HepG2 (cell line): Measurements from ENCODE around the gene PLD1. TPM values are rescaled to one million over a fixed set of nuclear protein-coding genes. Genes with fewer than 3 reads are reported as not detected.

Experiments
- ATAC-seq: fragments of 200-7000 bp; cut with Tn5 transposase; 3 replicates; pipeline ENCODE4 v1.9.1; 2020; ENCODE audit warnings: mild to moderate bottlenecking, moderate library complexity
- BruUV-seq: library from RNA; stranded (reverse); fragments of 400-500 nt; replicated peaks from 2 replicates; lab custom pipeline; 2021; lab: Mats Ljungman, UMichigan
- CTCF ChIA-PET: fragments of 300-600 bp; formaldehyde crosslinking; extraction: SDS; loops from one replicate; lab custom pipeline; 2021; ENCODE audit warnings: low total read pairs, inconsistent platforms, low intra/inter-chr PET ratio; lab: Yijun Ruan, JAX
- POLR2A ChIA-PET: fragments of 350-600 bp; sonication (Branson Sonifier 250); formaldehyde crosslinking; loops from one replicate; lab custom pipeline; 2020; ENCODE audit warnings: antibody characterized with exemption, inconsistent platforms; lab: Yijun Ruan, JAX
- DNase-seq: peaks from one replicate; pipeline ENCODE4 v3.0.0-alpha.2; 2015; ENCODE audit warnings: low spot score
- FAIRE-seq: peaks from 3 replicates; lab custom pipeline; 2011; peaks lifted over from hg19 to GRCh38; lab: Jason Lieb, UNC
- H2AFZ ChIP-seq: one replicate; pipeline ENCODE4 v1.6.1; 2011; ENCODE audit warnings: low read length, inconsistent platforms
- H3K27ac ChIP-seq: fragments of 300-600 bp; 3 replicates; pipeline ENCODE4 v1.8.0; 2011; ENCODE audit warnings: mixed run types, mild to moderate bottlenecking, mixed read lengths, low read length, inconsistent platforms; ENCODE audit not compliant: insufficient read depth; ENCODE audit errors: extremely low read length
- H3K27me3 ChIP-seq, 2 experiments: fragments of 200-600 bp in 1 of 2; 2 replicates in 1 of 2; 3 replicates in 1 of 2; pipeline versions ENCODE4 v1.6.0 to v1.8.0; 2011; ENCODE audit warnings: low read length in 2 of 2, mild to moderate bottlenecking in 2 of 2, moderate library complexity in 2 of 2, inconsistent platforms in 1 of 2; ENCODE audit not compliant: insufficient read depth in 2 of 2, control insufficient read depth in 1 of 2
- H3K36me3 ChIP-seq, 2 experiments: fragments of 200-600 bp in 1 of 2; replicated peaks in 1 of 2; 2 replicates in 1 of 2; 3 replicates in 1 of 2; pipeline versions ENCODE4 v1.5.1 to v1.8.0; 2011; ENCODE audit warnings: low read length in 2 of 2, inconsistent platforms in 1 of 2; ENCODE audit not compliant: insufficient read depth in 2 of 2, control insufficient read depth in 1 of 2
- H3K4me1 ChIP-seq: 2 replicates; pipeline ENCODE4 v1.5.1; 2012; ENCODE audit warnings: low read length, inconsistent platforms; ENCODE audit not compliant: insufficient read depth
- H3K4me2 ChIP-seq: 2 replicates; pipeline ENCODE4 v1.6.0; 2011; ENCODE audit warnings: low read depth, low read length, inconsistent platforms
- H3K4me3 ChIP-seq, 3 experiments: fragments of 200-600 bp in 1 of 3; sonication (generic), shearing (Covaris generic) in 1 of 3; replicated peaks in 1 of 3; 2 replicates each; pipeline ENCODE4 v1.5.1; 2011 to 2016; ENCODE audit warnings: low read length in 3 of 3, inconsistent platforms in 2 of 3, low read depth in 2 of 3, mild to moderate bottlenecking in 2 of 3, control low read depth in 1 of 3, mixed read lengths in 1 of 3; ENCODE audit not compliant: insufficient read depth in 1 of 3
- H3K79me2 ChIP-seq: one replicate; pipeline ENCODE4 v1.6.1; 2011; ENCODE audit warnings: low read length, inconsistent platforms; ENCODE audit not compliant: insufficient read depth
- H3K9ac ChIP-seq: 2 replicates; pipeline ENCODE4 v1.6.0; 2011; ENCODE audit warnings: mild to moderate bottlenecking, low read depth, low read length, inconsistent platforms; ENCODE audit not compliant: insufficient read depth
- H3K9me3 ChIP-seq: 2 replicates; pipeline ENCODE4 v1.5.1; 2012; ENCODE audit warnings: mild to moderate bottlenecking, low read length
- H4K20me1 ChIP-seq: 2 replicates; pipeline ENCODE4 v1.6.0; 2011; ENCODE audit warnings: inconsistent platforms, mild to moderate bottlenecking, low read length, moderate library complexity; ENCODE audit not compliant: insufficient read depth
- ATM ChIP-seq: fragments of 450-650 bp; IDR thresholded peaks from 2 replicates; pipeline ENCODE4 v1.7.1; 2017; ENCODE audit warnings: mild to moderate bottlenecking, borderline replicate concordance
- HOXA3 ChIP-seq: sonication (generic); formaldehyde crosslinking; IDR thresholded peaks from 2 replicates; pipeline ENCODE4 v1.5.0; 2020; ENCODE audit warnings: missing genetic modification reagents
- MEF2D ChIP-seq: sonication (generic); formaldehyde crosslinking; IDR thresholded peaks from 2 replicates; pipeline ENCODE4 v1.5.1; 2020; ENCODE audit warnings: mild to moderate bottlenecking, missing genetic modification reagents
- MYC ChIP-seq: sonication (generic); formaldehyde crosslinking; IDR thresholded peaks from 2 replicates; pipeline ENCODE4 v1.9.0; 2021; ENCODE audit warnings: missing genetic modification reagents, borderline replicate concordance
- PRDM10 ChIP-seq: sonication (generic); formaldehyde crosslinking; IDR thresholded peaks from 2 replicates; pipeline ENCODE4 v1.4.0; 2020; ENCODE audit warnings: low read depth, missing genetic modification reagents
- RBM22 ChIP-seq: fragments of 200-400 bp; formaldehyde crosslinking; optimal IDR thresholded peaks from 2 replicates; pipeline ENCODE3; 2017; ENCODE audit warnings: mild to moderate bottlenecking, low read length, moderate library complexity
- ZFAT ChIP-seq: sonication (generic); formaldehyde crosslinking; conservative IDR thresholded peaks from 2 replicates; pipeline ENCODE4 v1.8.1; 2023; ENCODE audit warnings: missing genetic modification reagents, inconsistent platforms
- ZNF292 ChIP-seq: sonication (generic); formaldehyde crosslinking; IDR thresholded peaks from 2 replicates; pipeline ENCODE4 v1.8.1; 2022; ENCODE audit warnings: mild to moderate bottlenecking, low read depth, missing genetic modification reagents, borderline replicate concordance
- ZNF660 ChIP-seq: sonication (generic); formaldehyde crosslinking; IDR thresholded peaks from 2 replicates; pipeline ENCODE4 v1.5.1; 2020; ENCODE audit warnings: mild to moderate bottlenecking, low read depth, missing genetic modification reagents, borderline replicate concordance
- WGBS: methylation state at CpG from one replicate; pipeline ENCODE4 v1.1.6; 2017; ENCODE audit warnings: low lambda C conversion rate; 5-methylcytosine and 5-hydroxymethylcytosine counted together
- in situ Hi-C: cut with HindIII; loops from 2 replicates; pipeline ENCODE4 v1.10.0; 2017; ENCODE audit warnings: low pct_unique_long_range_greater_than_20kb; ENCODE audit not compliant: extremely low pct_ligation_motif_present
- intact Hi-C: fragments of 100-400 bp; cut with micrococcal nuclease; formaldehyde crosslinking; loops from one replicate; pipeline ENCODE4 v1.10.0; 2022; ENCODE audit not compliant: unreplicated experiment
- polyA plus RNA-seq, 8 experiments: library from polyadenylated mRNA; depleted of rRNA in 3 of 8; stranded (reverse) in 7 of 8; unstranded in 1 of 8; fragments of >200 nt; fragmentation: Illumina TruSeq in 4 of 8; extraction: Trizol in 4 of 8; gene quantifications; 2 replicates each; pipeline versions ENCODE4 v1.2.1 to v1.2.3, GENCODE V29; 2011 to 2016; ENCODE audit warnings: low read depth in 4 of 8, missing spikeins in 1 of 8, mixed read lengths in 1 of 8; ENCODE audit not compliant: insufficient read depth in 1 of 8
- total RNA-seq, 5 experiments: library from RNA; depleted of rRNA; stranded (reverse); fragments of >200 nt; fragmentation: Illumina TruSeq; extraction: Trizol; gene quantifications; 2 replicates each; pipeline ENCODE4 v1.2.3, GENCODE V29; 2016; ENCODE audit warnings: low read depth in 1 of 5
- TF ChIP-seq, protein P1 (sequence below): sonication (generic); formaldehyde crosslinking; IDR thresholded peaks from 2 replicates; pipeline ENCODE4 v1.4.0; 2020; ENCODE audit warnings: missing genetic modification reagents; ENCODE audit errors: not compliant biosample characterization
- TF ChIP-seq, protein P2 (sequence below): sonication (generic); formaldehyde crosslinking; conservative IDR thresholded peaks from 2 replicates; pipeline ENCODE4 v1.8.0; 2022; ENCODE audit warnings: missing genetic modification reagents

Gene PLD1
- total and polyA plus RNA-seq, 2 of the 13 experiments (the other 11 are each of a cell fraction or from before 2014, with no cell fraction given), result 27.1 to 59.4 TPM

DNA sequence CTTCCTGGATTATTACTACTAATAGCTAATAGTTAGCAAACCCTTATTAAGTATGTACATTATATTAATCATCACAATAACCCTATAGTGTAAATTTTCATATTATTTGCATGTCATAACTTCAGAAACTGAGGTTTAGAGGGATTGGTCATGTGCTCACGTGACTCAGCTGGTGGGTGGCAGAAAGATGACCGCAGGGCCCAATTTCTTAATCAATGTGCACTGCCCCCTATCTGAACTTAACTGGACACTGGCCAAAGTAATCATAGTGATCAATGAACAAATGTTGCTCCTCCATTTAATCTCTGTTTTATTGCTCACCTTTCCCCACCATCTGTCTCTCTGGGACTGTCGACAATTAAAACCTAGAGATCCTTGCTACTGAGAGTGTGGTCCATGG lies 52.2 kb downstream of the PLD1 start:
- peaks cover 3 to 12% of the 10 kb centered on the region in 2 experiments for H3K36me3 ChIP-seq
- no peak for FAIRE-seq
- BruUV-seq, result no TSS peak
- TF ChIP-seq RBM22, result peak; percentile 61
- no peak for TF ChIP-seq ATM
- in situ Hi-C loops (no loop called here), intact Hi-C loops (no loop called here)
- H3K9me3 ChIP-seq, result no peaks in the 10 kb centered on the region
- no peak overlapping the region for H3K4me2 ChIP-seq
- no peak overlapping the region for H2AFZ ChIP-seq
- CTCF ChIA-PET, result no interaction called here
- H3K4me1 ChIP-seq, result peaks cover 10% of the 10 kb centered on the region; the same call in 1 of the 2 replicates
- H3K9ac ChIP-seq, result no peak overlapping the region
- 98% methylated on average over 3 of the region's 3 CpGs for WGBS
- DNase-seq, result no peak
- no peak overlapping the region for H3K27ac ChIP-seq
- no peak for ATAC-seq
- peaks cover 96% of the 10 kb centered on the region for H3K79me2 ChIP-seq
- no peaks in the 10 kb centered on the region for H3K27me3 ChIP-seq
- POLR2A ChIA-PET, result interaction anchor here (1.0 kb wide), 1 partner anchor 13 kb away, joined by 3 read pairs; no protein-coding TSS in a partner anchor
- H4K20me1 ChIP-seq, result peaks cover 77% of the 10 kb centered on the region
- no peak overlapping the region for H3K4me3 ChIP-seq

DNA sequence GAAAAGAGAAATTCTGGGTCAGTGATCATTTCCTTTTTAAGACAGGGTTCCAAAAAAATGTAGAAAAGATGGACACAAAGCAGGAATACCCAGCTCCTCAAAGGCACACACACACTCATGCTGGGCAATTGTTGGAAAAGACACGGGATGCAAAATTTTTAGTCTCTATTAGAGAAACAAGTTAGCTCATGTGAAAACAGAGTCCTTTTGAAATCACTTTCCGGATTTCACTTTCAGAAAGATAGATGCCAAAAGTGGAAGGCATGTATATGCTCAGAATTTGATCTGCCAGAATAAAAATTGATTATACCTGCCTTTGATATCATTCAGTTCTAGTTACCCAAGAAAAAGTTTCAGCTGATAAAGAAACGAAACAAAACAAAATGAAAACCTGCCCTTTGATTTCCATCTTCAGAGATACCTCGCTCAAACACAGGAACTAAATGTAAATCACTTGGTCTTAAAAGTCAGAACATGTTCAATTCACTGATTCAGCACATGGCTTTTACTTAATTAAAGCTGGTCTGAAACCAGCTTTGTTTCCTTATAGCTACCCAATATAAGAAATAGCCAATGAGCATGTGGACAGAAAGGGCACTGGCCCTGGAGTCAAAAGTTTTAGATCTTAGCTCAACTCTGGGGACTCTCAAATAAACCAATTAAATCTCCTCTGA lies 52.8 kb downstream of the PLD1 start:
- DNase-seq (no peak), FAIRE-seq (no peak), ATAC-seq (no peak)
- Histone ChIP-seq H3K4me1 (peaks cover 10% of the 10 kb centered on the region; the same call in 1 of the 2 replicates), H3K27ac (no peak overlapping the region), H3K9me3 (no peaks in the 10 kb centered on the region), H4K20me1 (peaks cover 77% of the 10 kb centered on the region), H3K79me2 (peaks cover 95% of the 10 kb centered on the region), H2AFZ (no peak overlapping the region), H3K9ac (no peak overlapping the region), H3K4me2 (no peak overlapping the region), H3K36me3 (peaks cover 3 to 8% of the 10 kb centered on the region in 2 experiments), H3K4me3 (no peak overlapping the region), H3K27me3 (no peaks in the 10 kb centered on the region)
- POLR2A ChIA-PET, result no interaction called here
- WGBS, result 96% methylated on average over 4 of the region's 4 CpGs
- intact Hi-C loops, result no loop called here
- BruUV-seq, result no TSS peak
- CTCF ChIA-PET, result no interaction called here
- in situ Hi-C loops, result no loop called here
- TF ChIP-seq PRDM10 (CRISPR knock-in tag) (no peak), MEF2D (CRISPR knock-in tag) (no peak), MYC (CRISPR knock-in tag) (no peak), ZNF292 (CRISPR knock-in tag) (no peak), HOXA3 (no peak), ZNF660 (no peak), ZFAT (CRISPR knock-in tag) (no peak)
- TF ChIP-seq, protein P1, sequence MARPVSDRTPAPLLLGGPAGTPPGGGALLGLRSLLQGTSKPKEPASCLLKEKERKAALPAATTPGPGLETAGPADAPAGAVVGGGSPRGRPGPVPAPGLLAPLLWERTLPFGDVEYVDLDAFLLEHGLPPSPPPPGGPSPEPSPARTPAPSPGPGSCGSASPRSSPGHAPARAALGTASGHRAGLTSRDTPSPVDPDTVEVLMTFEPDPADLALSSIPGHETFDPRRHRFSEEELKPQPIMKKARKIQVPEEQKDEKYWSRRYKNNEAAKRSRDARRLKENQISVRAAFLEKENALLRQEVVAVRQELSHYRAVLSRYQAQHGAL (CRISPR knock-in tag), result no peak
- TF ChIP-seq, protein P2, sequence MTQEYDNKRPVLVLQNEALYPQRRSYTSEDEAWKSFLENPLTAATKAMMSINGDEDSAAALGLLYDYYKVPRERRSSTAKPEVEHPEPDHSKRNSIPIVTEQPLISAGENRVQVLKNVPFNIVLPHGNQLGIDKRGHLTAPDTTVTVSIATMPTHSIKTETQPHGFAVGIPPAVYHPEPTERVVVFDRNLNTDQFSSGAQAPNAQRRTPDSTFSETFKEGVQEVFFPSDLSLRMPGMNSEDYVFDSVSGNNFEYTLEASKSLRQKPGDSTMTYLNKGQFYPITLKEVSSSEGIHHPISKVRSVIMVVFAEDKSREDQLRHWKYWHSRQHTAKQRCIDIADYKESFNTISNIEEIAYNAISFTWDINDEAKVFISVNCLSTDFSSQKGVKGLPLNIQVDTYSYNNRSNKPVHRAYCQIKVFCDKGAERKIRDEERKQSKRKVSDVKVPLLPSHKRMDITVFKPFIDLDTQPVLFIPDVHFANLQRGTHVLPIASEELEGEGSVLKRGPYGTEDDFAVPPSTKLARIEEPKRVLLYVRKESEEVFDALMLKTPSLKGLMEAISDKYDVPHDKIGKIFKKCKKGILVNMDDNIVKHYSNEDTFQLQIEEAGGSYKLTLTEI (CRISPR knock-in tag), result no peak
